Mammary epithelial cell (primary cell): Measurements from ENCODE around the gene RPRD1B.

ENCODE experiments used
- EZH2 ChIP-seq: IDR thresholded peaks from 2 replicates; pipeline ENCODE4 v1.6.1; 2012; ENCODE audit warnings: low read length, inconsistent platforms, borderline replicate concordance
- TF ChIP-seq, protein P1 (sequence below), 2 donors: IDR thresholded peaks in 1 of 2; conservative IDR thresholded peaks in 1 of 2; 2 replicates each; pipeline ENCODE4 v1.5.1; 2011 to 2012; ENCODE audit warnings: inconsistent platforms in 2 of 2, low read length in 2 of 2, mild to moderate bottlenecking in 2 of 2, control low read depth in 1 of 2, low read depth in 1 of 2; ENCODE audit not compliant: insufficient read depth in 1 of 2; ENCODE audit errors: extremely low read depth in 1 of 2

DNA sequence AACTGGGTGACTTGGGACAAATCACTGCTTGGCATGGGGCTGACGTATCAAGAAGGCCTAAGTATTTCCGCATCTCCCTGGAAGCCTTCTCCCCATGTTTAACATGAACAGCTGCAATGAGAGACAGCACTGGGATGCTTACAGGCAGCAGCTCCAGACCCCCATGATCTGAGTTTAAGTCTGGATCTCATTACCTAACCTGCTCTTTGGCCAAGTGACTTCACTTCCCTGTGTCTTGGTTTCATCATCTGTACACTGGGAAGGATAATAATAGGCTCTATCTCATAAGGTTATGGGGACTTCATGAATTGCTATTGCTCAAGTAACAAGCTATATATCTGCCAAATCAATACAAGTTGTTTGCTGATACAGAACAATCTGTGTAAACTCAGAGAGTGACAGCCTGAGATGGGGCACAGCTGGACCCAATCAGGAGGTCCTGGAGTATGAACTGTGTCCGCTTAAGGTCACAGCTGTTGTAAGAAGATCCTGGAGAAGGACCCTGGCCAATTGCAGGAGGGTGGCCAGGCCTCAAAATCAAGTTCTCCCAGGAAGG, 75.5 kb downstream of the RPRD1B start:
- TF ChIP-seq, protein P1, sequence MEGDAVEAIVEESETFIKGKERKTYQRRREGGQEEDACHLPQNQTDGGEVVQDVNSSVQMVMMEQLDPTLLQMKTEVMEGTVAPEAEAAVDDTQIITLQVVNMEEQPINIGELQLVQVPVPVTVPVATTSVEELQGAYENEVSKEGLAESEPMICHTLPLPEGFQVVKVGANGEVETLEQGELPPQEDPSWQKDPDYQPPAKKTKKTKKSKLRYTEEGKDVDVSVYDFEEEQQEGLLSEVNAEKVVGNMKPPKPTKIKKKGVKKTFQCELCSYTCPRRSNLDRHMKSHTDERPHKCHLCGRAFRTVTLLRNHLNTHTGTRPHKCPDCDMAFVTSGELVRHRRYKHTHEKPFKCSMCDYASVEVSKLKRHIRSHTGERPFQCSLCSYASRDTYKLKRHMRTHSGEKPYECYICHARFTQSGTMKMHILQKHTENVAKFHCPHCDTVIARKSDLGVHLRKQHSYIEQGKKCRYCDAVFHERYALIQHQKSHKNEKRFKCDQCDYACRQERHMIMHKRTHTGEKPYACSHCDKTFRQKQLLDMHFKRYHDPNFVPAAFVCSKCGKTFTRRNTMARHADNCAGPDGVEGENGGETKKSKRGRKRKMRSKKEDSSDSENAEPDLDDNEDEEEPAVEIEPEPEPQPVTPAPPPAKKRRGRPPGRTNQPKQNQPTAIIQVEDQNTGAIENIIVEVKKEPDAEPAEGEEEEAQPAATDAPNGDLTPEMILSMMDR (conservative IDR thresholded peaks at IDR 0.05 in 1 of 2, IDR thresholded peaks at IDR 0.05 in 1 of 2; ENCODE audit: extremely low read depth in 1 of 2, insufficient read depth in 1 of 2, low read depth in 1 of 2, low read length in 2 of 2) = no peak
- TF ChIP-seq EZH2 = no peak
